ENCODE results near the gene VGLL4.

DNA sequence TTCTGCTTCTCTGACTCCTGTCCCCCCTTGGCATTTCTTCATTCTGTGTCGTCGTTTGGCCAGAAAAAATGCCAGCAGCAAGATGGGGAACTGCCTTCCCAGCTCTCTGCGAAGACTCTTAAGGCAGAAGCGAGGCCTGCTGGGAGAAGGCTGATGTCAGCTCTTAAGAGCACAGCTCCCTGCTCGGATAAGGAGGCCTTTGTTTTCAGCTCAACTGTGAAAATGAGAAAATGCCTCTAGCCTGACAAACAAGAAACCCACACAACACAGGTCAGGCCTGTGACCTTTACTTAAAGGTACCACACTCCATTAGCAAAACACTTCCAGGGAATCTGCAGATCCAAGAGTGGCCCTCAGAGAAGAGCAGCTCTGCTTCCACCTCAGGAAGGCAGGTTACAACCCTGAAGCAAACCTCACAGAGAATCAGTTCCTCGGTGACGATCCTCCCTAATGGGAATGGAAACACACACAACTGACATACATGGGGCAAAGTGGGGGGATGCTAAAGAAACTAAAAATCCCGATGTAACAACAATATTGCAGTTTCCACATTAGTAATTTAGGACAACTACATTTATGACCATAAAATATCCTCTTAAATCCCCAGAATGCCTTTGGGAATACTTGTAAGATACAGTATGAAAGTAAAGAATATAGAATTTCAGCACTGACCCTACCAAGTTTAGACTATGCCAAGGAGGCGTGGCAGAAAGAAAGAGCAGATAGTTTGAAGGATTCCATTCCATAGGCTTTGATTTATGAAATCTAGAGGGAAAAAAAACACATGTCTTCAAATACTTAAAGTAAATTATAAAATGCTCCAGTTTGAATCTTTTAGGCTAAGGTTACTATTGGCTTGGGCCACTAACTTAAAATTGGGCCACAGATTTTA, 52.1 kb downstream of the VGLL4 start:
- TF ChIP-seq, protein P1, sequence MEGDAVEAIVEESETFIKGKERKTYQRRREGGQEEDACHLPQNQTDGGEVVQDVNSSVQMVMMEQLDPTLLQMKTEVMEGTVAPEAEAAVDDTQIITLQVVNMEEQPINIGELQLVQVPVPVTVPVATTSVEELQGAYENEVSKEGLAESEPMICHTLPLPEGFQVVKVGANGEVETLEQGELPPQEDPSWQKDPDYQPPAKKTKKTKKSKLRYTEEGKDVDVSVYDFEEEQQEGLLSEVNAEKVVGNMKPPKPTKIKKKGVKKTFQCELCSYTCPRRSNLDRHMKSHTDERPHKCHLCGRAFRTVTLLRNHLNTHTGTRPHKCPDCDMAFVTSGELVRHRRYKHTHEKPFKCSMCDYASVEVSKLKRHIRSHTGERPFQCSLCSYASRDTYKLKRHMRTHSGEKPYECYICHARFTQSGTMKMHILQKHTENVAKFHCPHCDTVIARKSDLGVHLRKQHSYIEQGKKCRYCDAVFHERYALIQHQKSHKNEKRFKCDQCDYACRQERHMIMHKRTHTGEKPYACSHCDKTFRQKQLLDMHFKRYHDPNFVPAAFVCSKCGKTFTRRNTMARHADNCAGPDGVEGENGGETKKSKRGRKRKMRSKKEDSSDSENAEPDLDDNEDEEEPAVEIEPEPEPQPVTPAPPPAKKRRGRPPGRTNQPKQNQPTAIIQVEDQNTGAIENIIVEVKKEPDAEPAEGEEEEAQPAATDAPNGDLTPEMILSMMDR (IDR thresholded peaks at IDR 0.05 in 2 of 3, conservative IDR thresholded peaks at IDR 0.05 in 1 of 3; ENCODE audit: borderline replicate concordance in 1 of 3, insufficient read depth in 1 of 3, low read depth in 2 of 3, low read length in 2 of 3) = no peak
- no peak for TF ChIP-seq POLR2A (IDR thresholded peaks at IDR 0.05; ENCODE audit: borderline replicate concordance, extremely low read depth, insufficient read depth, insufficient read length)
- no peak for TF ChIP-seq SRF (IDR thresholded peaks at IDR 0.05; ENCODE audit: low read depth)
- TF ChIP-seq YY1 (IDR thresholded peaks at IDR 0.05; ENCODE audit: extremely low read depth, insufficient replicate concordance, low read depth, low read length) = no peak
- TF ChIP-seq POLR2AphosphoS5 (IDR thresholded peaks at IDR 0.05; ENCODE audit: low read depth, low read length) = no peak
- no peak for TF ChIP-seq CEBPB (IDR thresholded peaks at IDR 0.05; ENCODE audit: low read depth)
- no peak for TF ChIP-seq EZH2 (IDR thresholded peaks at IDR 0.05)
- peak; percentile 37; the same call in 1 of the 2 replicates for TF ChIP-seq SP1 (IDR thresholded peaks at IDR 0.05; ENCODE audit: low read depth)
- TF ChIP-seq TCF7L2 (IDR thresholded peaks at IDR 0.05; ENCODE audit: borderline replicate concordance, extremely low read depth, insufficient read depth, insufficient read length) = no peak
